HG02588 (cell line): ENCODE results near the gene SIK2.

Experiments
- ATAC-seq: cut with Tn5 transposase; IDR thresholded peaks from one replicate; pipeline ENCODE4 v1.9.1; 2021; ENCODE audit warnings: mild to moderate bottlenecking, moderate library complexity; ENCODE audit not compliant: unreplicated experiment

Gene SIK2

DNA sequence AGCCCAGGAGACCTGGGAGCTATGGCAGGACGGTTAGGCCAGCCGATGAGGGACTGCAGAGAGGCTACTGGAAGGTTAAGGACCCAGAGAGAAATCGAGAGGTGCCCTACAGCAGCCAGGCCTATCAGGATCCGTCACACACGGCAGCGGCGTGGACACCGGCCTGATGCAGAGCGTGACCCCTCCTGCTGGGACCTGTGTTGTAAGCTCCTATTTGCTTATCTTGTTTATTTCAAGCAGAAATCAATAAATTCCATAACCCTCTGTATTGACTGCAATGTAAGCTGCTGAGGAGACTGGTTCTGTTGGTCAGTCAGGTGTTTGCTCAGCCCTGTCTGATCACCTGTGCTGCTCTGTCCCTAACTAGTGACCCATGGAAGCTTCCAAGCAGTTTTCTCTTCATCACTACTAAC lies 124.1 kb downstream of the SIK2 start:
- no peak for ATAC-seq

DNA sequence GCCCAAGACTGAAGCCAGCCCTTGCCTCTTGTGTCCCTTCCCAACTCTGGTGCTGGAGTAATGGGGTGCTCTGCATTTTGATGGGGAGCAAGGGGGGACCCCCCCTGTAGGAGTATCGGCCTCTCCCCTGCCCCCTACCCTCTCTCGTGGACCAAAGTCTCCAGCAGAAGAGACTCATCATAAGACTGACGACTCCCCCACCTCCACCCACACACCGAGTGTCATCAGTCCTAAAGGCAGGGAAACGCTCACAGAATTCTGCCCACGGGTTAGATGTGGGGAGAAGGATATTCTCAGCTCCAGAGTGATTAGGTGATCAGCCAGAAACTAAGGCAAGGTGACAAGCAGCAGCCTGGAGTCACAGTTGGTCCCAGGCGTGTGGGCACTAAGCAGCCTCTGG lies 125.2 kb downstream of the SIK2 start:
- no peak for ATAC-seq

DNA sequence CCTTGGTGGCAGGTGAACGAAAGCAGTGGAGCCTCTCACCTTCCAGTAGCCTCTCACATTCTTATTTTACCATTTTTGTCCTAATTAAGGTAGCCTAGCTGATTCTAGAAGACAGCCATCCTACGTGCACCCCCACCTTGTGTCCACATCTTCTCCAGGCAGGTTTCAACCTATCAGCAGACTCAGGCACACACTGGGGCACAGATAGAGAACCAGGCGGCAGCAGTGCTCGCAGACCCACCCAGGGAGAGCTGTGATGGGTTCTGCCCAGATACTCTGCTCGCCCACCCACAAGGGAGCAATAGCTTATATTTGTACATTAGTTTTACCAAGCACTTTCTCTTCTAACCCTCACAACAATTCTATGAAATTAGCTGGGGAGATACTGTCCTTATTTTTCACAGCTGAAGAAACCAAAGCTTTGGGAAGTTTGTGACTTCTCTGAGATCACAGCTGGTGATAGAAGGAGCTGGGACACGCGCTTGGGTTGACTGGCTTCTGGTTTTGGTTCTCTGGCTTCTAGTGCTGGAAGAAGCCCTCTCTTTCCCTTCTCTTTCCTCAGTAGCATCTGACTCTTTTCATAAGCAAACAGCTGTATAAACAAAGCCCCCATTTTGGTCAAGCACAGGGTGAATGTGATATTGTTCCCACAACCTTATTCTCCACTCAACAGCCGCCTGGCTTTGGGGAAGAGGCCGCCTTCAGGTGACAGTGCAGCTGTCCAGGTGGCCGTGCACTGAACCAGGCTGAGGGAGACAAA lies 127.0 kb downstream of the SIK2 start:
- no peak for ATAC-seq

DNA sequence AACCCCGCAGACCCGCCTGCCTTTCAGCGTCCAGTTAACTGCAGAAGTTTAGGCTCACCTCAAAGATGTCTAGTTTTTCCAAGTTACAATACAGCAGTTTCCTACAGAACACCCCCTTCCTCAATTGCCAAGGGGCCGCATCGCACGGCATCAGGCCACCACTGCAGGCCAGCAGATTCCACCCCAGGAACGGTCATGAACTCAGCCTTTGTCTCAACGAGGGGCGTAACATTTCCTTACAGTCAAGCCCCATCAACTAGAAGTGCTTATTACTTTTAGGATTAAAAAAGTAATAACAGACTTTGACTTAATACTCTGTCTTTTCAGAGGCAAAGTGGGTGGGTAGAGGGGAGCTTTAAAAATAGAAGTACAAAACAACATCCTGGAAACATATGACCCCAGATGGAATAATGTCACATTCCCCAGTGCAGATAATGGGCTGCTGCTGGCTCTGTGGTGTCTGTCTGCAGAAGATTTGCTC lies 127.6 kb downstream of the SIK2 start:
- no peak for ATAC-seq

GRCh38 chr11:111730871-111731591 lies 128.8 kb downstream of the SIK2 start:
- no peak for ATAC-seq

DNA sequence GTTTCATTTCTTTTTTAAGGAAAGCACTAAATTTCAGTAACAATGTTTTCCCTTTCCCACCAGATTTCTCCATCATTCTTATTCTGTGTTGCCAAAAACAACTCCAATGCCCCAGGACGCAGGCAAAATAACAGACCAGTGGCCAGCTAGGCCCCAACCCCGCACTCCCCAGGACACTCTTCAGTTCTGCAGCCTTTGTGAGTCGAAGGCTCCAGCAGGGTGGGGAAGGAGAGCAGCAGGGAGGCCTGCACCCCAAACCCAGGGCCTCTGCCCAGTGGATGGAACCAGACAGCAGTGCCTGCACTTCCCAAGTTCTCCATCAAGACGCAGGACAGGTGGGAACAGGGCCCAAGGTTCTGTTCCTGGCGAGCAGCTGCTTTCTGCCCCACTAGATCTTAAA lies 129.6 kb downstream of the SIK2 start:
- ATAC-seq, result no peak

- ATAC-seq, result no peak
Measured at GRCh38 chr11:111733016-111733415, 130.8 kb downstream of the SIK2 start.

GRCh38 chr11:111733611-111734088 lies 131.4 kb downstream of the SIK2 start:
- no peak for ATAC-seq

DNA sequence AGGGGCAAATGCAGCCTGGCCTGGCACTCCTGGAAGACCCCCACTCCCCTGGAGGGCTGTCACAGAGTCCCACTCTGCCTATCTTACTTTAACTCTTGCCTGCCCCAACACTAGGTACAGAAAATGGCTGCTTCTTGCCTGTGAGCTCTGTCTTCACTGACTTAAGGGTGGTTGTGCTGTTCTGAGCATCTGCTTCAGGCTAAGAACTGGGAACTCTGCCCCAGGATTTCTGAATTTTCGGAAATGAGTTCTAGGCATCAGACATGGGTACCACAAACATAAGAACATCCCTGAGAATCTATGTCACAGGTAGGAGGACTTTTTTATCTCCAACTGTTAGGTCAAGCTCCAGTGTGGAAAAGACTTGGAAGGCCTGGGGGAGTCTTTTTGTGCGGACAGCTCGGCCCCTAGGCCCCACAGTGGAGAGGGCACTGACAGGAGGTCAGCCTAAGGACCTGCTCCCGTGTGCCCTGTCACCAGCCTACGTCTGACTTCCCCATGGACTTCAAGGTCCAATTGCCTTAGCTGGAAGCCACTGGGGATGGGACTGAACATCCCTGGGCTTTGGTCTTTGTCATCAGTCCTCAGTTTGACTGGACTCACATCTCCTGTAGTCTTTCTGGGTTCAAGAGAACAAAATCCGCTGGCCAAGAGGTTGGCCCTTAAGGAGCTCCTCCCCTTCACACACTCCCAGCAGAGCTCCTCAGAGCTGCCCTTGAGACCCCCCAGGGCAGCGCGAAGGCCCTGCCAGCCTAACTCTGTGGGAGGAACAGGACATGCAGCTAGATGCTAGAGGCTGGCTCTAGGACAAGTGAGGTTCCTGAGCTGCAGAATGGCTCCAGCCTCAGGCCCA lies 132.1 kb downstream of the SIK2 start:
- no peak for ATAC-seq

DNA sequence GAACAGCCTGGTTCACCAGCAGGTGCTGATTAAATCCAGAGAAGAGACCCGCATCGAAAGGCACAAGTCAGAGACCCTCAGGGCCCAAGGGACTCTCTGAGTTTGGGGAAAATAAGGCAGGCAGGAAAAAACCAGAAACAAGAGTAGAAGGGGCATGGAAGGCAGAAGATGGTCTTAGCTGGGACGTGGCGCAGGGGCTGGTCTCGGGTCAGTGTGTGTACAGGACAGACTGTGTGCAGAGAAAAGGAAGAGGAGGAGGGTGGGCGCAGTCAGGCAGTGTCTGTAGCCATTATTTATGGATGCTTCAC lies 132.7 kb downstream of the SIK2 start:
- ATAC-seq, result no peak

DNA sequence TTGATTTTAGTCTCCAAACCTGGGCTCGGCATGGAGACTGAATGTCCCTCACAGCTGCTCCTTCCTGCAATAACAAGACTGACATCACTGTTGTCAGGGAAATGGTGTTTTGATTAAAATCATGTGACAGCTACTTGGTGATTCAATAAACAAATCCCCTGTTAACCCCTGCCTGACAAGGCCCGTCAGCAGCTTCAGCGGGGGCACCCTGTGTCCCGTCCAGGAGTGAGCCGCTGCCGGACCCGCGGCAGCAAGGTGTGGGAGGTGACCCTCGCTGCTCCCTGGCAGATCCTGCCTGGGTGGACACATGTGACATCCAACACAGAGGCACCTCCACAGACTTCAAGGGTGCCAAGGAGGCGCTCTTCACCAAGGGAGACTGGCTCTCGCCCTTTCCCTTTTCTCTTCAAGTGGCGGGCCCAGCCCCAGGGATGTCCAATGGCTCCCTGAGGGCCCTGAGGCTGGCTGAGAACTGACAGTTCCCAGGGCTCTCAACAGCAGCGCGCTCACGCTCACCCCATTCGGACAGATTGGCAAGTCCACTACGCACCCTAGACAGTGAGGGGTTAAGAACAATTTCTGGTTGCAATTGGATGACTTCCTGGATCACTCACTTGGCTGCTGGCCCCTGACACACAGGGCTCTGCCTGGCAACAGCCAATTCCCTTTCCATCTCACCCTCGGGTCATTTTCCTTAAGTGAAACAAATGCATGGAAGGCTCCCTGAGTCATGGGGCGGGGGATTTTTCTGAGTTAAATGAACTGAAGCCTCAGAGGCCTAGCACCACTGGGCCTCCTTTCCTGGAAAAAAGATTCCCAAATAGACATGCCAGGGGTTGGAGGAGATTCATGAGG lies 133.2 kb downstream of the SIK2 start:
- no peak for ATAC-seq

DNA sequence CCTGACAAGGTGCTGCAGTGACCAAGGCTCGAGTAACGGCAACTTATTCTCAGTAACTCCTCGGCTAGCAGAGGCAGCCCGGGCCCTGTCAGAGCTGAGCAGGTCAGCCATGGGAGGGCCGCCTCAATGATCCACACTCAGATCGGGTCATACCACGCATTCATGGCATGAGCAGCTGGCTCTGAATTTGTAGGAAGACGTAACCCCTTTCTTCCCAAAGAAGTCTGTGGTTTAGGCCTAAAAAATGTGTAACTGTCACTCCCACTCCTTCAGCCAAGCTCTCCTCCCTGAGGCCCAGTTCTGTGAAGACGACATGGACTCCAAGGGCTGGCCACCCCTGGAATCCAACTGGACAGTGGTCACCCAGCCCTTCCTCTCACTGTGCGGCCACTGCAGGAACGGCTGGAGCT lies 133.9 kb downstream of the SIK2 start:
- no peak for ATAC-seq

GRCh38 chr11:111736621-111737443 lies 134.6 kb downstream of the SIK2 start:
- no peak for ATAC-seq

DNA sequence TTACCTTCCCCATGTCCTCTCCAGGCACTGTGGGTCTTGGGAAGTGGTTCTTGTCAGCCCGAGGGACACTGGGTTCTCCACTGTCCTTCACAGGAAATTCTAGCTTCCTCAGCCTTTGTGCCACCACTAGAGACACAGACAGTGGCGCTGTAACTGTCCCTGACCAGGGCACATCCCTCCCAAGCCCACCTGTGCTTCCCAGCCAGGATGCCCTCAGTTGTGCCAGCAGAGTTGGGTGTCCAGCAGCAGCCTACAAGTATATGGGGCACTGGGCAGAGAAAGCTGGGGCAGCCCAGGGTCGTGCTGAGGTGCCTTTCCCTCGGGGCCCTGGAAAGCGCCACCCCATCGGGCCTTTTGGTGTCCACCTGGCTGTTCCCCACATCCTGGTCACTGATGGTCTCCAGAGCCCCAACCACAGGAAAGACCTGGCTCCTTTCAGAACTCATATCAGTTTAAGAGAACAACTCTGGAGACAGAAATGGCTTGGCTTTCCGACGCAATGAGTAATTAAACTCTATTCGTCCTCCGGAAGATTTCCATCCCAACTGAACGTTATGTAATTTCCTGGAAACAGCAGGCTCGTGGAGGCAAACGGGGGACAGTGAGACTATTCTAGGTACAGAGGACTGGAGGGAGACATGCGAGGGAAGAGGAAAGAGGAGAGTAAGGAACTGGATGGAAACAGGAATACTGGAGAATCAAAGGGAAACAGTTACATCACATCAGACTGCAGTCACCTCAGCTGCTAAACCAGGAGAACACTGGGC lies 135.4 kb downstream of the SIK2 start:
- no peak for ATAC-seq

- ATAC-seq, result no peak
Measured at GRCh38 chr11:111739299-111739698, 137.1 kb downstream of the SIK2 start.

GRCh38 chr11:111741751-111742150 lies 139.5 kb downstream of the SIK2 start:
- ATAC-seq, result no peak

GRCh38 chr11:111743700-111744099 lies 141.5 kb downstream of the SIK2 start:
- no peak for ATAC-seq

DNA sequence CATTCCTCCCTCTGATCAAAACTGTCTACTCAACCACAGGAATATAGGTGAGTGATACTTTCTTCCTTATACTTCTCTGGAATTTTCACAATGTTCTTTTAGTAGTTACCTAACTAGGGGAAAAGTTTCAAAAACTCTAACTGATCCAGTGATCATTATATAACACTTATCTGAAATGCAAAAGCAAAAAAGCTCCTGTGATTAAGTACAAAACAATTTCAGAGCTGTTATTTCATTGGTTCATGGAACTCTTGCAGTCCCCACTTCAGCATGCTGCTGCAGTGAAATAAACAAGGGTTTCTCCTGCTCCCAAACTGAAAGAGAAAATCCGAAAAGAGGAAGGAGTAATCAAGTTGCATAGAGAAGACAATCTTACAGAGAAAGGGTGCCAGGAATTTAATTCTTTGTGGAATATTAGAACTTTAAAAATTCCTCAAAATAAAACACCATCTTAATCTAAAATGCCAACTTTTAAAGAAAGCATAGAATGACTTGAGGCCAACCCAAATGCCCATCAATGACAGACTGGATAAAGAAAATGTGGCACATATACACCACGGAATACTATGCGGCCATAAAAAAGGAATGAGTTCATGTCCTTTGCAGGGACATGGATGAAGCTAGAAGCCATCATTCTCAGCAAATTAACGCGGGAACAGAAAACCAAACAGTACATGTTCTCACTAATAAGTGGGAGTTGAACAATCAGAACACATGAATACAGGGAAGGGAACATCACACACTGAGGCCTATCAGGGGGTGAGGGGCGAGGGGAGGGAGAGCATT lies 143.7 kb downstream of the SIK2 start:
- no peak for ATAC-seq
